ENCODE results near the gene EIF4E3.

- TF ChIP-seq, protein P1, sequence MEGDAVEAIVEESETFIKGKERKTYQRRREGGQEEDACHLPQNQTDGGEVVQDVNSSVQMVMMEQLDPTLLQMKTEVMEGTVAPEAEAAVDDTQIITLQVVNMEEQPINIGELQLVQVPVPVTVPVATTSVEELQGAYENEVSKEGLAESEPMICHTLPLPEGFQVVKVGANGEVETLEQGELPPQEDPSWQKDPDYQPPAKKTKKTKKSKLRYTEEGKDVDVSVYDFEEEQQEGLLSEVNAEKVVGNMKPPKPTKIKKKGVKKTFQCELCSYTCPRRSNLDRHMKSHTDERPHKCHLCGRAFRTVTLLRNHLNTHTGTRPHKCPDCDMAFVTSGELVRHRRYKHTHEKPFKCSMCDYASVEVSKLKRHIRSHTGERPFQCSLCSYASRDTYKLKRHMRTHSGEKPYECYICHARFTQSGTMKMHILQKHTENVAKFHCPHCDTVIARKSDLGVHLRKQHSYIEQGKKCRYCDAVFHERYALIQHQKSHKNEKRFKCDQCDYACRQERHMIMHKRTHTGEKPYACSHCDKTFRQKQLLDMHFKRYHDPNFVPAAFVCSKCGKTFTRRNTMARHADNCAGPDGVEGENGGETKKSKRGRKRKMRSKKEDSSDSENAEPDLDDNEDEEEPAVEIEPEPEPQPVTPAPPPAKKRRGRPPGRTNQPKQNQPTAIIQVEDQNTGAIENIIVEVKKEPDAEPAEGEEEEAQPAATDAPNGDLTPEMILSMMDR (IDR thresholded peaks at IDR 0.05; ENCODE audit: low read length): no peak
- no peak for TF ChIP-seq EZH2 (optimal IDR thresholded peaks at IDR 0.05; ENCODE audit: low read depth, low read length)
These were observed 31.6 kb downstream of the EIF4E3 start for GRCh38 chr3:71693641-71694040.

Data from MM.1S (cell line).